T follicular helper cell (primary cell): ENCODE data around the gene TRIM9.

Experiments
- DNase-seq: peaks from one replicate; pipeline ENCODE4 v3.0.0-alpha.2; 2020; ENCODE audit warnings: low read depth

The TRIM9 gene

GRCh38 chr14:50936016-50936340 is 158.9 kb downstream of the TRIM9 start:
- DNase-seq, result no peak

- DNase-seq, result no peak
Measured at GRCh38 chr14:50935126-50936015, 159.5 kb downstream of the TRIM9 start.

GRCh38 chr14:50932592-50933495 is 162.1 kb downstream of the TRIM9 start:
- DNase-seq, result no peak

DNA sequence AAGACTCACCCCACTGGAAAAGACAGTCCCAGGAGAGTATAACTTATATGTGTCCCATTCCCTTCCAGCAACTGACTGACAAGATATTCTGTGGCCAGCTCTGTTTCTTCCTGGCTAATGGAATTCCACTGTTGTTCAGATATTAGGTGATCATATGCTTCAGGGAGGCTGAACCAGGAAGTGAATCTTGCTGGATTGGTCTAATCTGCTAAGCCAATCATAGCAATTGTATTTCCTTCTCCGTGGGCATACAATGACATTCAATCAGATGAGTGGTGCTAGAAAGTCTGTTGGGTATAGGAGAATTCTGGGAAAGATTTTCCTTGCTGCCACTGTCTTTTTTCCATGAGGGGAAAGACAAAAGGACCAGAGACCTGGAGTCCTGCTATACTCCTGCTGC is 162.7 kb downstream of the TRIM9 start:
- DNase-seq, result no peak

DNA sequence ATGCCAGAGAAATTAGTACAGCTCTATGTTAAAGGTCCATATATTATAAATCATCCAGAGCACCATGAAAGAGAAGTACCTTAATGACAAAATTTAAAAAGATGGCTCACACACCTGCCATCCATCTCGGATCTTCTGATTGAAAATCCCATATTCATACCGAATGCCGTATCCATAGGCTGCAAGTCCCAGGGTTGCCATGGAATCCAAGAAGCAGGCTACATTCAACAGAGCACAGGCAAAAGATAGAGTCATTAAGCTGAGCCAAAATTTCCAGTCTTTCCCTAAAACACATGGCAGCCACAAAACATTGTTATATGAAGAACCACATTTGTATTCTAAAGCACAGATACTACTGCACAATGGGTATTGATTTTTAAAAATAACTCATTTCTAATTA is 163.3 kb downstream of the TRIM9 start:
- no peak for DNase-seq

DNA sequence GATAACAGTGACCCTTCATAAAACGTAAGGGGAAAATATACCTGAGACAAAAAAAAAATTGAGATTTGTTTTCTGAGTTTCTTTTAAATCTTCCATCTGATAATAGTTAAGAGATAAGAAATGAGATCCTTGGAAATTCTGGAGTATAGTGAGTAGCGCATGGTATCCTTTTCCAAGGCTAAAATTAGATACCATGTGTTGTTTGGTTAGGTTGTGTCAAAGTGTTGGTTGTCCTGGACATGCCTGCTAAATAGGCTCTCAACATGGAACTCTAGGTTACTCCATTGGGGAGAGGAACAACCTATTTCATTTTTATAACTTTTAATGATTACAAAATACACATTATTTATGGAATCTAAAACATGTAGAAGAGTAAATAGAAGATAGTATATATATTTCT is 165.4 kb downstream of the TRIM9 start:
- no peak for DNase-seq

GRCh38 chr14:50928002-50928635 is 166.8 kb downstream of the TRIM9 start:
- DNase-seq, result no peak

DNA sequence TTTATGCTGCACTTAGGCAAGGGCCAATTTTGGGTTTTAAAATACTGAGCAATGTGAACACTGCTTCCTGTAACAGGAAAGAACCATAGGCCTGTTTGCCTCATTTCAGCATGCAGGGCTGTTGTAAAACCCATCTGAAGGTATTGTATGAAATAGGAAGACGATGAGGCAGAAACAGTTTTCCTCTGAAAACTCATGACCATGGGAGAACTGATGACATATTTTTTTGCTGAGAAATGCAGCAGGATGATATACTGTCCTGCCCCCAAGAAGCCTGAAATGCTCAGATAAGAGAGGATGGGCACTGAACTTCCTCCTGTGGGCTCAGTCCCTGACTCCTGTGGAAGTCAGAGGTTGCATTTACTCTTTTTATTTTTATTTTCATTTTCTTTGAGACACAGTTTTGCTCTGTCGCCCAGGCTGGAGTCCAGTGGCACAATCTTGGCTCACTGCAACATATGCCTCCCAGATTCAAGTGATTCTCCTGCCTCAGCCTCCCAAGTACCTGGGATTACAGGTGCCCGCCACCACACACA is 168.0 kb downstream of the TRIM9 start:
- DNase-seq, result no peak
